Stimulated activated CD8-positive, alpha-beta memory T cell treated with anti-CD3 and anti-CD28 coated beads, Interleukin-7, amount 100 ng/mL, for 1 hour (primary cell): ENCODE data around the gene CDH13.

Experiments used
- DNase-seq, 2 donors: peaks; one replicate each; pipeline ENCODE4 v3.0.0-alpha.2; 2020; ENCODE audit warnings: low read depth in 2 of 2

The CDH13 gene

DNA sequence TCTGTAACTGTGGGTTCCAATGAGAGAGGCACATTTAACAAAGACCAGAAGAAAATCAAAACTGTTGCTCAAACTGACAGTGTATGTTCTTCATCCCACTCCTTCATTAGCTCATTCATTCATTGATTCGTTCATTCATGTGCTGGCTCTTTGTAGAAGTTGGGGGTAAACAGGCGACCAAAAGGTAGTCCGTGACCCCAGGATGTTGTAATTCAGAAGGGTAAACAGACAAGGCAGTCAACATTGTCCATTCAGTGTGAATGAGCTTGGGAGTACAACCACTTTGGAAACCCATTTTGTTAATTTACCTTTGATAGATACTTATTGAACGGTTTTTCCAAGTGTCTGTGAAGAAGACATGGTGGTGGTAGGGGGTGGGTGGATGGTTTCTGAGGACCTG is 26.1 kb downstream of the CDH13 start:
- no peak for DNase-seq

DNA sequence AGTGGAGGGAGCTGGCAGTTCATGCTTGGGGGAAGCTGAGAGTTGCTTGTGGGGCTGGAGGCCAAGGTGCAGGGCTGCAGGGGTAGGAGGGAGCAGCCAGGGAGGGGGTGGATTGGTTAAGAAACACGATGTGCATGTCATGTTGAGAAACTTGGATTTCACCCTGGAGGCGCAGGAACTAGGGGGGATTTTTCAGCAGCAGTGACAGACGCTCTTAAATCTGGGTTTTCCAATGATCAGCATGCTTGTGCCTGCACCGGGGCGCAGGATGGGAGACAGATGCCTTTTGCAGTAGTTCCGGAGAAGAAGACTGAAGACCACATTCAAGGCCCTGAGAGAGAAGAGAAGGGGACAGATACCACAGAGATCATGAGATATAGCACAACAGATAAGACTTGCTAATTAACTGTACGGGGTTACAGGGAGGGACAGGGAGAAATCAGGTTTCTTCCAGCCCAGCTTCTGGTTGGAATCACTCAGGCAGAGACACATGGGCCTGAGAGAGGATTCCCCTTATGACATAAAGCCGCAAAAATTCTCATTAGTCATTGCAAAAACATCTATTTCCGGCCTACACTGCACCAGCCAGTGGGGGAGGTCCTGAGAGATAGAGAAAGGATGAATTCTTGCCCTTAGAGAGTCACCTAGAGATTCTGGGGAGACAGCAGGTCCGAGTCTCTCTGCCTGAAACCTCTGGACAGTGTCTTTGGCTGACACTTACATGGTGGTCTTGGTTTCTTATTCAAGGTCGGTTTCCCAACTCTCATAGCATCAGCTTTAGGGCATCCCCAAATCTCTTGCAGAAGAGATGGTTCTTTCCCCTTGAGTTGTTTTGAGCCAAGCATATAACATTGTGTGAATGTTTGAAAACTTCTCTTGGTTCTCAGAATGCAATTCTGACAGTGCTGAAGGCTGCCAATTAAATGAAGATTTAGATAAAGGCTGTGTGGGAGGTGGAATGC is 27.1 kb downstream of the CDH13 start:
- DNase-seq, result no peak

DNA sequence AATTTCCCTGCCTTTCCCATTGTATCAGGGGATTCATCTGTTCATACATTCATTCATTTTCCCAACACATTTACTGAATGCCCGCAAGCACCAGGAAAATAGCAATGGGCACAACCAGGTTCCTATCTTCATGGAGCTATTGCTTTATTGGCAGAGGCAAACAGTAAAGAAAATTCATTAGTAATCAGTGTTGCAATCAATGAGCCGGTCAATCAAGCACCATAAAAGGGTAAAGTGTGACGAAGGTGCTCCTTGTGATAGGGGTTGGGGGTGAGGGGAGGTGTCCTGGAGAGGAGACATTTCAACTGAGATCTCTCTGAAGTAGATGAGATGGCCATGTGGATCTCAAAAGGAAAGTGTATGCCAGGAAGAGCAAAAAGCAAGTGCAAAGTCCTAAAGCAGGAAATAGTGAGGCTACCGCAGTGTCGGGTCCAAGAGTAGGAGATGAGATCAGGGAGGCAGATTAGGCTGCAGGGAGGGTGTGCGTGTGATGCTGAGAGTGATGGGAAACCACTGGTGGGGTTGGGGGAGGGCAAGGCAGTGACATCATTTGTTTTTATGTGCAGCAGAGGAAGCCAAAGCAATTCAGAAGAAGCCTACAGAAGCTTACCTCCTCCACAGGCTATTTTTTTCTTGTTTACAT is 28.4 kb downstream of the CDH13 start:
- DNase-seq, result peak in 1 of 2 donors; percentile 31

- no peak for DNase-seq
These were observed 29.1 kb downstream of the CDH13 start for GRCh38 chr16:82655720-82656490.

- DNase-seq, result no peak
These were observed 30.5 kb downstream of the CDH13 start for GRCh38 chr16:82657239-82657638.

- no peak for DNase-seq
These were observed 31.0 kb downstream of the CDH13 start for GRCh38 chr16:82657786-82658185.

GRCh38 chr16:82658796-82659195 is 32.0 kb downstream of the CDH13 start:
- DNase-seq, result no peak

DNA sequence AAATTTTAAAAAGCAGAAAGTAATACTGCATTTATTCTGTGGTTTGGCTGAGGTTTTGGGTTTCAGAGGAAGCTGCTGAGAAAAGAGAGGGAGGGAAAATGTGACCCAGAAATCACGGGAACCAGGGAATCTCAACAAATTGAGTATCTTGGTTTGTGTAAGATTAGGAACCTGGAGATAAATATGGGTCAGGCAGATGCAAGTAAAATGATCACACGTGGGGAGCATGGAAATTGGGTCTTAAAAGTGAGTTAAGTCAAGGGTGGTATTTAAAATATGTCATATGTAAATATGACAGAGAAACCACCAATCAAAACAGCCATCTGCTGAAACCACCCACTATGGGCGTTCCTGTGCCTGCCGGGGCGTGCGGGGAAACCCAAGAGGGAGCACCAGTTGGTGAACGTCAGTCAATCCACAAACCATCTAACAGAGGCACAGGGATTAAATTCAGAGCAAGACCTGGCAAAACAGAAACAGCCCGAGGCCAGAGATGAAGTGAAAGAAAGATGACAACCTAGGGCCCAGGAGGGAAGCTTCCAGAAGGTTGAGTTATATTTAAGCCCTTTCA is 33.4 kb downstream of the CDH13 start:
- DNase-seq, result no peak

DNA sequence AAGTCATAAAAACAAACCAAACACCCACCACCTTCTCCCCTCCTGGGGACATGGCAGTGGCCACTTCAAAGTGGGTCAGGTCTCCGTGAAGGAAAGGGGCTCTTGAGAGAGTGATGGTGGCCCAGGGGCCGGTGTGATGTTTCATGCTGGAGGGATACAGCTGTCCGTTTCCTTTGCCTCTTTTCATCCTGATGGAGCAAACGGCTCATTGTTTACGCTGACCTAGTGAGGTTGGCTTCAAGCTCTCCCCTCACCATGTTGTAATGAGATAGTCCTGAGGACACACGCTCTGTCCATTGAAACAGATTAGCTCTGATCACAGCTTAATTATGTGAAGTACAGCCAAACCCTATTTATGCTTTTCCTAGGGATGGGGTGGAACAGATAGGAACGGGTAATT is 34.2 kb downstream of the CDH13 start:
- no peak for DNase-seq

GRCh38 chr16:82664181-82664580 is 37.4 kb downstream of the CDH13 start:
- DNase-seq, result no peak

DNA sequence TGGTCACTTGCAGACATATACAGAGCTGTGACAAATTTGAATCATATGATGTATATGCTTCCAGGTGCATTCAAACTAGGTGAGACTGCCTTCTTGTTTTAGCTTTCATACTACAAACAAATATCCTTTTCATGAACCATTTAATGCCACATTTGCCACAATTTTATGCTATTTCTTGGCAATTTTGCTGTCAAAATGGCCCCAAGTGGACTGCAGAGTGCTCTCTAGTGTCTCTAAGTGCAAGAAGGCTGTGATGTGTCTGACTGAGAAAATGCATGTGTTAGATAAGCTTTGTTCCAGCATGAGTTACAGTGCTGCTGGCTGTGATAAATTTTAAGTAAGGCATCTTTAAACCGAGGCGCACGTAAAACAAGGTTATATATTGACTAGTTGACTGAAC is 38.3 kb downstream of the CDH13 start:
- DNase-seq, result no peak

DNA sequence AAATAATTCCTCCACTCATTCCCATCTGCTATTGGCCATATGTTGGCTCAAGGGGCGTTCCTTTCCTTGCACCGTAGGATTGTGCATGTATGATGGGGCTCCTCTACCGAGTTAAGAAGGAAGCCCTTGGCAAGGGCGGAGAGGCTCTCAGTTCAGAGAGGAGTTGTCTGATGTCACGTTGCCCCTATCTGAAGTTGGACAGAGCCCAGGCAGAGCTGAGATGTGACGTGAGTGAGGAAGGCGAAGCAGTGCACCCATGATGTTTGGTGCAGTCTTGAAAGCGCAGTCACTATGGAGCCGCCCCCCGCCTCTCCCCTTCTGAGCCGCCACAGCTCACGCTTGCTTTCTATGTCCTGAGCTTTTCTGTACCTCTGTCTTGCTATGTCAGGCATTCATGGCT is 40.7 kb downstream of the CDH13 start:
- DNase-seq, result no peak

GRCh38 chr16:82668094-82668493 is 41.3 kb downstream of the CDH13 start:
- no peak for DNase-seq

DNA sequence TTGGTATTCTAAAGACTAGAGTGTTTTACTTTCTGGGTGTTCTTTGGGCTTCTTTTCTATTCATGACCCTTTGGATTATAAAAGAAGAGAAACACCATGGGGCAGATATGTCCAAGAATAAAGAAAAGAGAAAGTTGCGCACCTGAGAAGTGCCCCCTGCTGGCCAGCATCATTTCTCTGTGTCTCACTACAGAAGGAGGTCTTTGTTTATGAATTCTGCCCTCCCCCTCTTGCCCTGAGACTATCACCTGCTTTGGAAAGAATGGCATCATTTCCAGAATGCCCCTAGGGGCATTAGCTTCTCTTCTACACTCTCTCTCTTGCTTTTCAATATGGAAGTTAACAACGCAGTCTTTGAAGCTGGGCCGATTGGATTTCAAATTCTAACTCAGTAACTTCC is 45.0 kb downstream of the CDH13 start:
- peak in 1 of 2 donors; percentile 22 for DNase-seq

- no peak for DNase-seq
These were observed 45.9 kb downstream of the CDH13 start for GRCh38 chr16:82672676-82673075.

DNA sequence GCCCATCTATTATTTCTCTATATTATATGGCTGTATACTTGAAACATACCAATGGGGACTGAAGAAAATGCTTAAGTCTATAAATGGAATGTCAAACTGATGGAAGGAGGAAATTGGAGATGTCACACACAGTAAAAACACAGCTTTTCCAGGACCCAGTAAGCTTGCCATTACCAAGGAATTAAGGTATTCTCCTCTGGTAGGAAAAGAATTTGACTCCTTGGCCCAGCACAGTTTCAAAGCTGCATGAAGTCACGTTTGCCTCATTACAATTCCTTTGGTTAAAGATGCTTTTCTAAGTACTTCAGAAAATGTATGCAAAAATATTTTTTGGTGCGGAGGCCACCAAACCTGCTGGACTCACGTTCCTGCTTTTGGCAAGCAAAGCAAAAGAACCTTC is 48.5 kb downstream of the CDH13 start:
- DNase-seq, result no peak

- no peak for DNase-seq
These were observed 54.8 kb downstream of the CDH13 start for GRCh38 chr16:82681592-82681991.

DNA sequence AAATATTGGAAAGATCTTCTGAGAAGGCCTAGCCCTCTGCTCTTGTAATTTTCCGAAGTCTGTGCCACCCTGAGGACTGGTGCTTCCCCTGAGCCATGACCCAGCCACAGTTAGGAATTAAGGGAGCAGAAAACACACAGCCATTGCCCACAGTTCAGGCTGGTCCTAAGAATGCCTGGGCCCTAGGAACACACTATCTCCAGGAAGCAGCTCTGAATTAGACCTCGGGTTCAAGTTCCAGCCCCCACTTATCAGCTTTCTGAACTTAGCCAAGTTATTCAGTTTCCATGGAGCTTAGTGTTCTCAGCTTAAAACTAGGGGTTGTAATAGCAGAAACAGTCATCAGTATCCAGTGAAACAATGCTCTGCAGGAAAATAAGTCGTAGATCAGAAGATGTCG is 56.0 kb downstream of the CDH13 start:
- no peak for DNase-seq

DNA sequence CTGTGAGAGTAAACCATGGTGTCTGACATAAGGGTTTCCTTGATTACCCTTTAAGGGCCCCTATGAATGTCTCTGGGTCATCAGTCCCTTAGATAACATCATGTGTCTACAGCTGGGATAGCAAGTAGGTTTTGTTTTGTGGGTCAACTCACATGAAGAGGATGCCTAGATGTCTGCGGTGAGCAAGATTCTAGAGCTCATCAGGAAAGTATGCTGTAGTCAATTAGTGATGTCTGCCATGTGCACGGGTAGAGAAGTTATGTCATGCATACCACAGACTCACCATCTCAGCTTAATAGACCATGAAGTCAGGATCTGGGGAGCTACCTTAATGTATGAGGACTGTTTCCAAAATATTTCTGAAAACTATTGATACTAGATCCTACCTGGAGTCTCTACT is 57.5 kb downstream of the CDH13 start:
- DNase-seq, result no peak

GRCh38 chr16:82685526-82685925 is 58.8 kb downstream of the CDH13 start:
- DNase-seq, result no peak

- no peak for DNase-seq
These were observed 67.6 kb downstream of the CDH13 start for GRCh38 chr16:82694239-82694874.

- DNase-seq, result no peak
These were observed 69.0 kb downstream of the CDH13 start for GRCh38 chr16:82695806-82696205.
